ENCODE measurements around the gene UBE2Z. TPM values are rescaled to one million over a fixed set of nuclear protein-coding genes. Genes with fewer than 3 reads are reported as not detected.
"Not testable (repeated sequence)": the region's sequence is repeated elsewhere in the genome, so short reads cannot be mapped to it uniquely, and the experiment has no call there.

The UBE2Z gene
- total and polyA plus RNA-seq, 12 donors: 15.5 to 47.5 (median 37.6) TPM

- no peaks in the 10 kb centered on the region for H3K27me3 ChIP-seq
- intact Hi-C loops (cut with DNase I): loop anchor here in 5 of 10 donors (2.0 to 10.0 kb wide), 3 partner anchors 31 to 147 kb away; partner anchors contain the start of genes CALCOCO2 (in 3 of the 5), HOXB13 (in 2 of the 5), PRAC1 (in 2 of the 5) and PRAC2 (in 2 of the 5)
- peaks cover 0 to 5% (median 0%) of the 10 kb centered on the region in 9 donors for H3K36me3 ChIP-seq
- peaks cover 3 to 51% (median 38%) of the 10 kb centered on the region in 9 donors for H3K4me1 ChIP-seq
- peak; percentile 33 to 52 for DNase-seq
- 42 to 51% methylated on average over 11 of the region's 11 CpGs for WGBS, 2 donors
- peak; percentile 53 to 80 (median 72) for ATAC-seq
- no peak overlapping the region for H3K4me3 ChIP-seq
- H3K9me3 ChIP-seq: no peaks in the 10 kb centered on the region
- peak overlapping the region; percentile 32 to 82 (median 75) for H3K27ac ChIP-seq
- TF ChIP-seq CTCF (IDR thresholded peaks at IDR 0.05): no peak
Measured at GRCh38 chr17:48871551-48872351, 36.5 kb upstream of the UBE2Z start.

GRCh38 chr17:48872409-48872808 is 35.8 kb upstream of the UBE2Z start:
- H3K27ac ChIP-seq: peak overlapping the region; percentile 32 to 82 (median 75)
- not testable (repeated sequence) for ATAC-seq, H3K4me3 ChIP-seq, H3K9me3 ChIP-seq, DNase-seq, H3K27me3 ChIP-seq, H3K36me3 ChIP-seq
- 78 to 90% methylated on average over 3 of the region's 3 CpGs for WGBS, 2 donors
- intact Hi-C loops (cut with DNase I): loop anchor here in 5 of 10 donors (2.0 to 10.0 kb wide), 3 partner anchors 32 to 148 kb away; partner anchors contain the start of genes CALCOCO2 (in 3 of the 5), HOXB13 (in 2 of the 5), PRAC1 (in 2 of the 5) and PRAC2 (in 2 of the 5)
- peaks cover 3 to 57% (median 38%) of the 10 kb centered on the region in 9 donors for H3K4me1 ChIP-seq

- Histone ChIP-seq H3K4me3 (no peak overlapping the region), H3K4me1 (peaks cover 3 to 62% (median 38%) of the 10 kb centered on the region in 9 donors), H3K9me3 (no peaks in the 10 kb centered on the region), H3K27me3 (no peaks in the 10 kb centered on the region), H3K36me3 (no peaks in the 10 kb centered on the region), H3K27ac (peak overlapping the region; percentile 41 to 82 (median 75))
- ATAC-seq: peak; percentile 54 to 73 (median 64)
- 37 to 50% methylated on average over 1 of the region's 1 CpG for WGBS, 2 donors
- intact Hi-C loops (cut with DNase I): loop anchor here in 5 of 10 donors (2.0 to 10.0 kb wide), 3 partner anchors 32 to 148 kb away; partner anchors contain the start of genes CALCOCO2 (in 3 of the 5), HOXB13 (in 2 of the 5), PRAC1 (in 2 of the 5) and PRAC2 (in 2 of the 5)
- TF ChIP-seq CTCF (IDR thresholded peaks at IDR 0.05): no peak
- DNase-seq: peak in 1 of 2 donors; percentile 40
Measured at GRCh38 chr17:48873209-48873608, 35.0 kb upstream of the UBE2Z start.

- ATAC-seq (peak in 1 of 8 donors; percentile 6), DNase-seq (no peak)
- peaks cover 3 to 62% (median 38%) of the 10 kb centered on the region in 9 donors for H3K4me1 ChIP-seq
- no peaks in the 10 kb centered on the region for H3K27me3 ChIP-seq
- H3K27ac ChIP-seq: peak overlapping the region in 9 of 10 donors; percentile 41 to 82 (median 78)
- H3K9me3 ChIP-seq: no peaks in the 10 kb centered on the region
- no peak overlapping the region for H3K4me3 ChIP-seq
- H3K36me3 ChIP-seq: no peaks in the 10 kb centered on the region
- no peak for TF ChIP-seq CTCF (IDR thresholded peaks at IDR 0.05)
- intact Hi-C loops (cut with DNase I): loop anchor here in 5 of 10 donors (2.0 to 10.0 kb wide), 3 partner anchors 33 to 149 kb away; partner anchors contain the start of genes CALCOCO2 (in 3 of the 5), HOXB13 (in 2 of the 5), PRAC1 (in 2 of the 5) and PRAC2 (in 2 of the 5)
- WGBS, 2 donors: 50 to 53% methylated on average over 5 of the region's 5 CpGs
Measured at GRCh38 chr17:48873696-48874443, 34.3 kb upstream of the UBE2Z start.

Data from heart right ventricle (tissue), 16 donors.